Ishikawa (cell line): ENCODE data around the gene CTTNBP2NL.

ENCODE experiments used
- EGR1 ChIP-seq: IDR thresholded peaks from 2 replicates; pipeline ENCODE4 v1.6.1; 2012
- EP300 ChIP-seq: IDR thresholded peaks from 2 replicates; pipeline ENCODE4 v1.6.1; 2012; ENCODE audit warnings: borderline replicate concordance
- MAX ChIP-seq: IDR thresholded peaks from 2 replicates; pipeline ENCODE4 v1.6.1; 2012
- NFIC ChIP-seq: IDR thresholded peaks from 2 replicates; pipeline ENCODE4 v1.6.1; 2012
- TEAD4 ChIP-seq: IDR thresholded peaks from 2 replicates; pipeline ENCODE4 v1.6.1; 2012
- USF1 ChIP-seq: IDR thresholded peaks from 2 replicates; pipeline ENCODE4 v1.6.1; 2012
- YY1 ChIP-seq: IDR thresholded peaks from 2 replicates; pipeline ENCODE4 v1.6.1; 2012; ENCODE audit warnings: low read depth

GRCh38 chr1:112464501-112464900 lies 68.5 kb downstream of the CTTNBP2NL start:
- no peak for TF ChIP-seq YY1
- TF ChIP-seq EGR1 = no peak
- no peak for TF ChIP-seq NFIC
- no peak for TF ChIP-seq MAX
- no peak for TF ChIP-seq TEAD4
- no peak for TF ChIP-seq EP300
- no peak for TF ChIP-seq USF1
